ENCODE data around the gene PDLIM1.

PDLIM1 gene

GRCh38 chr10:95267251-95267650, 23.6 kb downstream of the PDLIM1 start:
- no peak overlapping the region for H3K4me3 ChIP-seq (ENCODE audit: low read length in 2 of 2)
- peak overlapping the region; percentile 76 to 86 for H3K27ac ChIP-seq (ENCODE audit: low read depth in 2 of 2, low read length in 2 of 2)
- no peaks in the 10 kb centered on the region for H3K9me3 ChIP-seq (ENCODE audit: control insufficient read depth in 2 of 2, low read length in 2 of 2)
- H3K27me3 ChIP-seq (ENCODE audit: control insufficient read depth in 2 of 2, insufficient read depth in 2 of 2, low read length in 2 of 2), result no peaks in the 10 kb centered on the region
- H3K36me3 ChIP-seq (ENCODE audit: control insufficient read depth in 2 of 2, insufficient read depth in 2 of 2, low read length in 2 of 2), result peaks cover 30 to 45% of the 10 kb centered on the region in 2 donors
- peak overlapping the region; percentile 14 to 30 for H3K9ac ChIP-seq (ENCODE audit: low read depth in 1 of 2, low read length in 2 of 2)
- peaks cover 18 to 37% of the 10 kb centered on the region in 2 donors for H3K4me1 ChIP-seq (ENCODE audit: control insufficient read depth in 2 of 2, insufficient read depth in 2 of 2, low read length in 2 of 2)

DNA sequence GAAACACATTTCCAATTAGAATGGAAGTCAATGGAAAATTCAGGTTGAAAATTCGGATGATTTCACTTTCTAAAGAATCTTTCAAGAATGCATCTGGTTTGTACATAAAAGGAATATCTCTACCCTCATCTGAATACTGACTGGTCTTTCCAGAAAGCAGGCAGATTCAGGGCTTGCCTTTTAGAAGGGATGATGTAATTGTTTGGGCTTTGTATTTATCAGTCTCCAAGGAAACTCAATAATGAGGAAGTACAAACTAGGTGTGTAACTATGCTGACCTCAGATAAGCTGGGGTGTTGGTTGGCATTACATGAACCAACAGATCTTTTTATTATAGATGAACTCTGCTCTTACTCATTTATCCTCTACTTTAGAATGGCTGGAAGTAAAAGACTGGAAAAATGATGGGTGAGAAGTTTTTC, 24.1 kb downstream of the PDLIM1 start:
- Histone ChIP-seq H3K4me1 (ENCODE audit: control insufficient read depth in 2 of 2, insufficient read depth in 2 of 2, low read length in 2 of 2) (peaks cover 18 to 37% of the 10 kb centered on the region in 2 donors), H3K9ac (ENCODE audit: low read depth in 1 of 2, low read length in 2 of 2) (peak overlapping the region; percentile 36 to 61)

GRCh38 chr10:95265572-95265971, 25.2 kb downstream of the PDLIM1 start:
- no peak overlapping the region for H3K4me3 ChIP-seq (ENCODE audit: low read length in 2 of 2)
- H3K36me3 ChIP-seq (ENCODE audit: control insufficient read depth in 2 of 2, insufficient read depth in 2 of 2, low read length in 2 of 2), result peaks cover 38 to 57% of the 10 kb centered on the region in 2 donors
- H3K9ac ChIP-seq (ENCODE audit: low read depth in 1 of 2, low read length in 2 of 2), result peak overlapping the region in 1 of 2 donors; percentile 22
- H3K27ac ChIP-seq (ENCODE audit: low read depth in 2 of 2, low read length in 2 of 2), result peak overlapping the region in 1 of 2 donors; percentile 16
- no peaks in the 10 kb centered on the region for H3K9me3 ChIP-seq (ENCODE audit: control insufficient read depth in 2 of 2, low read length in 2 of 2)
- peaks cover 19 to 43% of the 10 kb centered on the region in 2 donors for H3K4me1 ChIP-seq (ENCODE audit: control insufficient read depth in 2 of 2, insufficient read depth in 2 of 2, low read length in 2 of 2)
- H3K27me3 ChIP-seq (ENCODE audit: control insufficient read depth in 2 of 2, insufficient read depth in 2 of 2, low read length in 2 of 2), result no peaks in the 10 kb centered on the region

More for the DNA sequence above, 24.1 kb downstream of the PDLIM1 start:
- Histone ChIP-seq H3K27ac (ENCODE audit: low read depth in 2 of 2, low read length in 2 of 2) (peak overlapping the region; percentile 74 to 86), H3K9me3 (ENCODE audit: control insufficient read depth in 2 of 2, low read length in 2 of 2) (no peaks in the 10 kb centered on the region), H3K4me3 (ENCODE audit: low read length in 2 of 2) (no peak overlapping the region), H3K27me3 (ENCODE audit: control insufficient read depth in 2 of 2, insufficient read depth in 2 of 2, low read length in 2 of 2) (no peaks in the 10 kb centered on the region), H3K36me3 (ENCODE audit: control insufficient read depth in 2 of 2, insufficient read depth in 2 of 2, low read length in 2 of 2) (peaks cover 33 to 50% of the 10 kb centered on the region in 2 donors)

DNA sequence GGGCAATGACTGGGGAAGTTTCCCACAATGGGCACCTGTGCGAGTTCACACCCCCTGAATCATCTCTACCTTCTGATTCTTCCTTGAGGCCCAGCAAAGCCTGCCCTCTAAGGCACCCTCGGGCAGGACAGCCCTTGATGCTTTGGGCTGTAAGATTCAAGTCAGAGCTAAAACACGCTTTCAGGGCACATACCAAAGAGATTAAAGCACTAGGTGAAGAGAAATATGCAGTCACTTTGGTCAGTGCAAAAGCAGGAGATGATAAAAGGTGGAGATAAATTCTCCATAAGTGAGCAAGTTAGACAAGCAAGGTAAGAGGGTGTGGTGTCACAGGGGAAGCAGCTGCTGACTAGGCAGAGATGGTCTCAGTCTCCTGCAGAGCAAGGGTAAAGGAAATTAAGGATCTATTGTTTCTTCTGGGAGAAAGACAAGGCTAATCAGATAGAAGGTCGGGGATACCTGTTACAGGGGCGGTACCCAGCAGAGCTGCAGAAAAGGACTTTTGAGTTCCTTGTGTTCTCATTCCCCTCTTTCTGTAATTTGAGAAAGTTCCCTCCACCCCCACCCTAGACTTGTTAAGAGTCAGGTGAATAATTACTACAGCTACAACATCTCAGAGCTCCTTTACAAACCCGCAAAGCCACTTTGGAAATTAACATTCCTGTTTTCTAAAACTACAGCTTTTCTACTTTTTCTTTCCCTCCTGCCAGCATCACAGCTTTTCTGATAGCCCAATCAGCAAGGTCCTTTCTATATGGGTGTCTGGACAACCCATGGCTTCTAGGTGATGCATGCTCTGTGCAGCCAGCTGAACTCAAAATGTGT, 26.4 kb downstream of the PDLIM1 start:
- Histone ChIP-seq H3K4me1 (ENCODE audit: control insufficient read depth in 2 of 2, insufficient read depth in 2 of 2, low read length in 2 of 2) (peaks cover 19 to 43% of the 10 kb centered on the region in 2 donors), H3K36me3 (ENCODE audit: control insufficient read depth in 2 of 2, insufficient read depth in 2 of 2, low read length in 2 of 2) (peaks cover 42 to 57% of the 10 kb centered on the region in 2 donors), H3K27ac (ENCODE audit: low read depth in 2 of 2, low read length in 2 of 2) (peak overlapping the region; percentile 24 to 48), H3K9ac (ENCODE audit: low read depth in 1 of 2, low read length in 2 of 2) (no peak overlapping the region), H3K27me3 (ENCODE audit: control insufficient read depth in 2 of 2, insufficient read depth in 2 of 2, low read length in 2 of 2) (no peaks in the 10 kb centered on the region), H3K9me3 (ENCODE audit: control insufficient read depth in 2 of 2, low read length in 2 of 2) (no peaks in the 10 kb centered on the region), H3K4me3 (ENCODE audit: low read length in 2 of 2) (no peak overlapping the region)

- peaks cover 19 to 39% of the 10 kb centered on the region in 2 donors for H3K4me1 ChIP-seq (ENCODE audit: control insufficient read depth in 2 of 2, insufficient read depth in 2 of 2, low read length in 2 of 2)
Observed at GRCh38 chr10:95263864-95264226, 27.0 kb downstream of the PDLIM1 start.

GRCh38 chr10:95262763-95263518, 27.9 kb downstream of the PDLIM1 start:
- Histone ChIP-seq H3K9ac (ENCODE audit: low read depth in 1 of 2, low read length in 2 of 2) (no peak overlapping the region), H3K4me1 (ENCODE audit: control insufficient read depth in 2 of 2, insufficient read depth in 2 of 2, low read length in 2 of 2) (peaks cover 19 to 35% of the 10 kb centered on the region in 2 donors), H3K27ac (ENCODE audit: low read depth in 2 of 2, low read length in 2 of 2) (no peak overlapping the region), H3K36me3 (ENCODE audit: control insufficient read depth in 2 of 2, insufficient read depth in 2 of 2, low read length in 2 of 2) (peaks cover 44 to 51% of the 10 kb centered on the region in 2 donors), H3K4me3 (ENCODE audit: low read length in 2 of 2) (no peak overlapping the region), H3K27me3 (ENCODE audit: control insufficient read depth in 2 of 2, insufficient read depth in 2 of 2, low read length in 2 of 2) (no peaks in the 10 kb centered on the region), H3K9me3 (ENCODE audit: control insufficient read depth in 2 of 2, low read length in 2 of 2) (no peaks in the 10 kb centered on the region)

More at GRCh38 chr10:95263864-95264226, 27.0 kb downstream of the PDLIM1 start:
- Histone ChIP-seq H3K9ac (ENCODE audit: low read depth in 1 of 2, low read length in 2 of 2) (no peak overlapping the region), H3K4me3 (ENCODE audit: low read length in 2 of 2) (no peak overlapping the region), H3K36me3 (ENCODE audit: control insufficient read depth in 2 of 2, insufficient read depth in 2 of 2, low read length in 2 of 2) (peaks cover 43 to 57% of the 10 kb centered on the region in 2 donors), H3K27ac (ENCODE audit: low read depth in 2 of 2, low read length in 2 of 2) (peak overlapping the region; percentile 24 to 48), H3K27me3 (ENCODE audit: control insufficient read depth in 2 of 2, insufficient read depth in 2 of 2, low read length in 2 of 2) (no peaks in the 10 kb centered on the region), H3K9me3 (ENCODE audit: control insufficient read depth in 2 of 2, low read length in 2 of 2) (no peaks in the 10 kb centered on the region)

- Histone ChIP-seq H3K9me3 (ENCODE audit: control insufficient read depth in 2 of 2, low read length in 2 of 2) (no peaks in the 10 kb centered on the region), H3K4me3 (ENCODE audit: low read length in 2 of 2) (no peak overlapping the region), H3K9ac (ENCODE audit: low read depth in 1 of 2, low read length in 2 of 2) (no peak overlapping the region), H3K4me1 (ENCODE audit: control insufficient read depth in 2 of 2, insufficient read depth in 2 of 2, low read length in 2 of 2) (peaks cover 16 to 30% of the 10 kb centered on the region in 2 donors), H3K27ac (ENCODE audit: low read depth in 2 of 2, low read length in 2 of 2) (no peak overlapping the region), H3K36me3 (ENCODE audit: control insufficient read depth in 2 of 2, insufficient read depth in 2 of 2, low read length in 2 of 2) (peaks cover 50 to 58% of the 10 kb centered on the region in 2 donors), H3K27me3 (ENCODE audit: control insufficient read depth in 2 of 2, insufficient read depth in 2 of 2, low read length in 2 of 2) (no peaks in the 10 kb centered on the region)
Observed at GRCh38 chr10:95261926-95262325, 28.9 kb downstream of the PDLIM1 start.

GRCh38 chr10:95260909-95261552, 29.8 kb downstream of the PDLIM1 start:
- H3K27me3 ChIP-seq (ENCODE audit: control insufficient read depth in 2 of 2, insufficient read depth in 2 of 2, low read length in 2 of 2), result no peaks in the 10 kb centered on the region
- H3K4me3 ChIP-seq (ENCODE audit: low read length in 2 of 2), result no peak overlapping the region
- H3K36me3 ChIP-seq (ENCODE audit: control insufficient read depth in 2 of 2, insufficient read depth in 2 of 2, low read length in 2 of 2), result peaks cover 55 to 64% of the 10 kb centered on the region in 2 donors
- H3K27ac ChIP-seq (ENCODE audit: low read depth in 2 of 2, low read length in 2 of 2), result peak overlapping the region; percentile 56 to 62
- H3K9ac ChIP-seq (ENCODE audit: low read depth in 1 of 2, low read length in 2 of 2), result peak overlapping the region in 1 of 2 donors; percentile 17
- H3K4me1 ChIP-seq (ENCODE audit: control insufficient read depth in 2 of 2, insufficient read depth in 2 of 2, low read length in 2 of 2), result peaks cover 10 to 22% of the 10 kb centered on the region in 2 donors
- H3K9me3 ChIP-seq (ENCODE audit: control insufficient read depth in 2 of 2, low read length in 2 of 2), result no peaks in the 10 kb centered on the region

- H3K36me3 ChIP-seq (ENCODE audit: control insufficient read depth in 2 of 2, insufficient read depth in 2 of 2, low read length in 2 of 2), result peaks cover 55 to 60% of the 10 kb centered on the region in 2 donors
- peaks cover 10 to 17% of the 10 kb centered on the region in 2 donors for H3K4me1 ChIP-seq (ENCODE audit: control insufficient read depth in 2 of 2, insufficient read depth in 2 of 2, low read length in 2 of 2)
- peak overlapping the region; percentile 56 to 62 for H3K27ac ChIP-seq (ENCODE audit: low read depth in 2 of 2, low read length in 2 of 2)
- H3K4me3 ChIP-seq (ENCODE audit: low read length in 2 of 2), result no peak overlapping the region
- H3K27me3 ChIP-seq (ENCODE audit: control insufficient read depth in 2 of 2, insufficient read depth in 2 of 2, low read length in 2 of 2), result no peaks in the 10 kb centered on the region
- H3K9ac ChIP-seq (ENCODE audit: low read depth in 1 of 2, low read length in 2 of 2), result no peak overlapping the region
- H3K9me3 ChIP-seq (ENCODE audit: control insufficient read depth in 2 of 2, low read length in 2 of 2), result no peaks in the 10 kb centered on the region
Observed at GRCh38 chr10:95260397-95260881, 30.4 kb downstream of the PDLIM1 start.

Measured in mucosa of rectum (tissue), 2 donors.